Right cardiac atrium (tissue), 5 donors: ENCODE measurements around the gene TXNL4B. TPM values are rescaled to one million over a fixed set of nuclear protein-coding genes. Genes with fewer than 3 reads are reported as not detected.

Experiments
- ATAC-seq, 2 donors: fragments of 200-7000 bp; cut with Tn5 transposase; one replicate each; pipeline versions ENCODE4 v1.8.0 to v1.9.1; 2020; ENCODE audit warnings: moderate library complexity in 2 of 2, mild to moderate bottlenecking in 1 of 2
- DNase-seq, 3 donors: peaks; one replicate each; pipeline ENCODE4 v3.0.0-alpha.2; 2020
- H3K27ac ChIP-seq: one replicate; pipeline ENCODE4 v1.5.1; 2013; ENCODE audit warnings: mild to moderate bottlenecking, low read length, control low read depth, moderate library complexity
- H3K27me3 ChIP-seq: one replicate; pipeline ENCODE4 v1.6.1; 2013; ENCODE audit not compliant: control insufficient read depth, insufficient read depth
- H3K4me1 ChIP-seq: one replicate; pipeline ENCODE4 v1.6.1; 2013; ENCODE audit warnings: low read length; ENCODE audit not compliant: control insufficient read depth, insufficient read depth
- H3K4me3 ChIP-seq: one replicate; pipeline ENCODE4 v1.5.1; 2013; ENCODE audit warnings: low read length, control low read depth
- H3K9me3 ChIP-seq: one replicate; pipeline ENCODE4 v1.6.1; 2013; ENCODE audit warnings: low read length; ENCODE audit not compliant: control insufficient read depth
- WGBS: extraction: QIAGEN DNeasy Blood & Tissue Kit; methylation state at CpG from one replicate; pipeline ENCODE4 v1.1.7; 2013; 5-methylcytosine and 5-hydroxymethylcytosine counted together
- intact Hi-C, 4 donors: fragments of 100-400 bp; cut with DNase I; formaldehyde crosslinking; loops; one replicate each; pipeline versions ENCODE4 v1.11.0 to v1.14.0; 2022 to 2023
- polyA plus RNA-seq: library from polyadenylated mRNA; stranded (reverse); fragments of 200-250 nt; gene quantifications from one replicate; pipeline ENCODE4 v1.2.3, GENCODE V29; 2013
- total RNA-seq, 4 donors: library from RNA; stranded (reverse); fragmentation: NEBNext Ultra II Directional; extraction: Animal tissue kit (Norgen Biotek cat#: 25700); gene quantifications; one replicate each; pipeline ENCODE4 v1.2.1, GENCODE V29; 2021
- donor health status: healthy with polysubstance abuse.
- donor health status: DM: no; HTN: yes; CAD: no.
- donor health status: DM: no; HTN: no; CAD: no.
- donor health status: DM: no; HTN: yes; CAD: no; lungs with severe emphysema.
- donor health status: DM: yes; HTN: yes; CAD: no.

TXNL4B gene
- total and polyA plus RNA-seq, 5 donors: 4.5 to 7.9 (median 5.0) TPM

DNA sequence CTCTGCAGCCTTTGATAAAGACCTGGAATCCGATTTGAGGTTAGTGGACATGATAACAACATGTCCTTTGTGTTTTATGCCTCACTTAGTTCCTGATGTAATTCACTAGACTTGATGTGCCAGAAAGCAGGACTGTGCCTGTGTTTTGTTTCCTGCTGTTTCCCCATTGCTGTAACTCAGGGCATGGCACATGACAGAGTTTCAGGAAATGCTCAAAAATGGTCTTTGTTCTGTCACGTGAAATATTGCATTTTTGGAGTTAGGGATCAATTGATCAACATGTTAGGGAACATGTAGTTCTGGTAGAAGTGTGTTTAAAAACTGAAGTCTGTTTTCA, 33.0 kb upstream of the TXNL4B start:
- intact Hi-C loops: loop anchor here in 1 of 4 donors (10.0 kb wide), 1 partner anchor 1758 kb away; no protein-coding TSS in a partner anchor
- Histone ChIP-seq H3K27ac (no peak overlapping the region), H3K4me3 (no peak overlapping the region), H3K4me1 (no peaks in the 10 kb centered on the region), H3K9me3 (no peaks in the 10 kb centered on the region), H3K27me3 (no peaks in the 10 kb centered on the region)
- DNase-seq: no peak
- no peak for ATAC-seq
- WGBS: 43% methylated on average over 2 of the region's 2 CpGs

DNA sequence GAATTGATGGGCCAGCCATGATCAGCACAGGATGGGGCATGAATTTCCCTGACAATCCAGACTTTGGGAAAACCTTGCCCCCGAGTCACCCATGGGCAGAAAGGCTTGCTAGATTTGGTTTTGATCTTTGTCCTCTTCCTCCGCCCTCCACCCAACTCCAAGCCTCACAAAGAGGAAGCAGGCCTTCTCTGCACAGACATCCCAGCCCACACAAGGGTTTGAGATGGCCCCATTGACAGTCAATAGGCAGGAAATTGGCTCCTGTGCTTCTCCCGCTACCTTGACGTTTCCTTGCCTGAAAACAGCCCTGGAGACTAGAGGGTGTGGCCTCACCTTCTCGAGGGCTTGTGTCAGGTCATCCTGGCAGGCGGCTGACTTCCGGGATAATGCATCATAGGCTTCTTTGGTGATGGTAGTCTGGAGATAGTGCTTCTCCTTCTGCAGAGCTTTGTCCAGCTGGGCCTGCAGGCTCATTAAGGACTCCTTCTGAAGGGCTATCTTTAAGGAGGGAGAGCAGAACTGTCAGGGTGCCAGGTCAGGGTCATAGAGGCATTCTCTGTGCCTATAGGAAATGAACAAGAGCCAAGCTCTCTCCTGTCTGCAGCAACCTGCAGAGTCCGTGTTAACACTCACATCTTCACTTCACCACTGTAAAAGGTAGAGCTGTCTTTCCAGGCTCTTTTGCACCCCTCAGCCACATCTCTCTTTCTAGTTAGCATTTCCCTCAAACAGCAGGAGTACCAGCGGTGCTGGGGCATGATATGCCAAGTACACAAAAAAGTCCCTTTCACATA, 32.4 kb upstream of the TXNL4B start:
- H3K9me3 ChIP-seq: no peaks in the 10 kb centered on the region
- H3K4me1 ChIP-seq: no peaks in the 10 kb centered on the region
- no peak for DNase-seq
- no peak overlapping the region for H3K27ac ChIP-seq
- ATAC-seq: no peak
- intact Hi-C loops: loop anchor here in 1 of 4 donors (10.0 kb wide), 1 partner anchor 1759 kb away; no protein-coding TSS in a partner anchor
- no peak overlapping the region for H3K4me3 ChIP-seq
- 77% methylated on average over 9 of the region's 9 CpGs for WGBS
- no peaks in the 10 kb centered on the region for H3K27me3 ChIP-seq

DNA sequence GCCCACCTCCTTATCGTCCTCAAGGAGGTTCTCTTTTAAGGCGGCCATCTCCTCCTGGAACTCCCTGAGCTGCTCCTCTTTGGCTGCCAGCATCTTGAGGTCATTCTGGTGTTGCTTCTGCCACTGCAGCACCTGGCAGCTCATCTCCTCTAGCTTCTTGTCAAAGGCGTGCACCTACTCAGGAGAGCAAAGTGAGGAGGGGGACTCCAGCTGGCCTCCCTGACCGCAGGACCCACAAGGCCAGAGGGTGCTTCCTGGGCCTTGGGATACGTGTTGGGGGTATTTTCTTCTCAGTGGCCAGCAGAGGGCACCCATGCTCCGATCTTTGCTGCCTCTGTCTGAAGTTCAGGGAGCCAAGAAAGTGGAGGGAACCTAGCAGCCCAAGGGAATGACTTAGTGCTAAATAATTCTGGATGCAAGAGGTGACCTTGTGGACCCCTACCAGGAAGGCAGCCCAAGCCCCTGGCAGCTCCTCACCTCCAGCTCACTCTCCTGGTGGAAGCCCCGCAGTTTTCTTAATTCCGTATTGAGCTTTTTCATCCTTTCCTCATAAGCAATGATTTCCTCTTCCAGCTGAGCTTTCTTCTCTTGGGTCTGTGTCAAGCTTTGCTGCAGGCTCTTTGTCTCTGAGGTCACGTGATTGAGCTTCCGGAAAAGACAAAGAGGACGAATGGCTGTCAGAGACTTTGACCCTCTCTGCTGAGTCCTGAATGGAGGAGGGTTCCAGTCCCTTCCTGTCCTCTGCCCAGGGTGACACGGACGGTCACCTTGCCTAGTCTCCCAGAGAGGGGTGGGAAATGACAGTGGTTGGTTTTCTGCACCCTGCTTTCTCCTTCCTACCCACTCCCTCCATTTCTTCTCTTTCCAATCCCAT, 31.6 kb upstream of the TXNL4B start:
- H3K27me3 ChIP-seq: no peaks in the 10 kb centered on the region
- no peak overlapping the region for H3K27ac ChIP-seq
- H3K4me1 ChIP-seq: no peaks in the 10 kb centered on the region
- DNase-seq (peak; percentile 64 to 85 (median 79)), ATAC-seq (peak; percentile 76 to 79)
- H3K4me3 ChIP-seq: no peak overlapping the region
- WGBS: 29% methylated on average over 13 of the region's 13 CpGs
- intact Hi-C loops: loop anchor here in 1 of 4 donors (10.0 kb wide), 1 partner anchor 1760 kb away; no protein-coding TSS in a partner anchor
- H3K9me3 ChIP-seq: no peaks in the 10 kb centered on the region

GRCh38 chr16:72124148-72124547, 30.7 kb upstream of the TXNL4B start:
- Histone ChIP-seq H3K9me3 (no peaks in the 10 kb centered on the region), H3K27me3 (no peaks in the 10 kb centered on the region), H3K4me3 (no peak overlapping the region), H3K4me1 (no peaks in the 10 kb centered on the region), H3K27ac (no peak overlapping the region)
- WGBS: 97% methylated on average over 3 of the region's 3 CpGs
- intact Hi-C loops: loop anchor here in 1 of 4 donors (10.0 kb wide), 1 partner anchor 1761 kb away; no protein-coding TSS in a partner anchor
- DNase-seq: no peak
- no peak for ATAC-seq

DNA sequence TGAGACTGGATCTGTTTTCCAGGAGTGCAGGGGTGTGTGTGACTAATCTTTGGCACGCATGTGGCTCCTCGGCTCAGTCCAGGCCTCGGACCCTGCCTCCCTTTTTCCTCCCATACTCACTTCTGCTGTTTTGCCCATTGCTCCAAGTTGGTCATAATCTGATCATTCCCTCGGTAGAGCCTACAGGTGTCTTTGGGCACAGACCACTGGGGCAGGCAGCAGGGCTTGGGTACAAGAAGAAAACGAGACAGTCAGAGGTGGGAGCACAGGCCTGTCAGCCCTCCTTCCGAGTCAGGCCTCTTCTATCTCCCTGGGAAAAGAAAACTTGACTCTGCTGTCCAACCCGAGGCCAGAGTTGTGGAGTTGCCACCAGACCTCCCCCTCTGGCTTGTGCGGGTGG, 30.0 kb upstream of the TXNL4B start:
- Histone ChIP-seq H3K4me3 (no peak overlapping the region), H3K9me3 (no peaks in the 10 kb centered on the region), H3K27ac (no peak overlapping the region), H3K4me1 (no peaks in the 10 kb centered on the region), H3K27me3 (no peaks in the 10 kb centered on the region)
- ATAC-seq (no peak), DNase-seq (no peak)
- WGBS: 73% methylated on average over 8 of the region's 8 CpGs
- intact Hi-C loops: loop anchor here in 1 of 4 donors (10.0 kb wide), 1 partner anchor 1761 kb away; no protein-coding TSS in a partner anchor

- Histone ChIP-seq H3K4me1 (no peaks in the 10 kb centered on the region), H3K9me3 (no peaks in the 10 kb centered on the region), H3K27ac (no peak overlapping the region), H3K27me3 (no peaks in the 10 kb centered on the region), H3K4me3 (no peak overlapping the region)
- DNase-seq: no peak
- no peak for ATAC-seq
- intact Hi-C loops: loop anchor here in 1 of 4 donors (10.0 kb wide), 1 partner anchor 1762 kb away; no protein-coding TSS in a partner anchor
- WGBS: 86% methylated on average over 11 of the region's 11 CpGs
These were observed 29.5 kb upstream of the TXNL4B start for GRCh38 chr16:72122916-72123315.

DNA sequence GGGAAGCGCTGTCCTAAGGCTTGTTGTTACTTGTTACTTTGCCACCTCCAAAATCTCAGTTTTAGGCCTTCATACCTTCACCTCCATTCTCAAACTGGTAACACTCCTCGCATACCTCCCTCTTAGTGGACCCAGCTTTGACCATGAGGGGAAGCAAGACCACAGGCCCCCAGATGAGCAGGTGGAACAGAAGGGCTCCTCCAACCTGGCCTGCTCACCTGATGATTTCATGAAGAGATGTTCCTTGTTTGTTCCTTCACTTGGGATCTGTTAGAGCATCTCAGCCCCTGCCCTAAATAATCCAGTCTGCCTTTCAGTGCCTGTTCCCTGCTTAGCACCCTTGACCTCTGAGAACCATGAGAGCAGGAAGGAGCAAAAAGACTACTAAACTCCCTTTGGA, 28.9 kb upstream of the TXNL4B start:
- Histone ChIP-seq H3K9me3 (no peaks in the 10 kb centered on the region), H3K4me1 (no peaks in the 10 kb centered on the region), H3K4me3 (no peak overlapping the region), H3K27ac (no peak overlapping the region), H3K27me3 (no peaks in the 10 kb centered on the region)
- 95% methylated on average over 2 of the region's 2 CpGs for WGBS
- intact Hi-C loops: loop anchor here in 1 of 4 donors (10.0 kb wide), 1 partner anchor 1762 kb away; no protein-coding TSS in a partner anchor
- ATAC-seq (no peak), DNase-seq (no peak)

- intact Hi-C loops: loop anchor here in 1 of 4 donors (10.0 kb wide), 1 partner anchor 1765 kb away; no protein-coding TSS in a partner anchor
- no peak overlapping the region for H3K4me3 ChIP-seq
- DNase-seq (no peak), ATAC-seq (no peak)
- H3K27me3 ChIP-seq: no peaks in the 10 kb centered on the region
- H3K9me3 ChIP-seq: no peaks in the 10 kb centered on the region
- H3K27ac ChIP-seq: no peak overlapping the region
- WGBS: 84% methylated on average over 5 of the region's 5 CpGs
- H3K4me1 ChIP-seq: no peaks in the 10 kb centered on the region
These were observed 26.6 kb upstream of the TXNL4B start for GRCh38 chr16:72120026-72120425.

DNA sequence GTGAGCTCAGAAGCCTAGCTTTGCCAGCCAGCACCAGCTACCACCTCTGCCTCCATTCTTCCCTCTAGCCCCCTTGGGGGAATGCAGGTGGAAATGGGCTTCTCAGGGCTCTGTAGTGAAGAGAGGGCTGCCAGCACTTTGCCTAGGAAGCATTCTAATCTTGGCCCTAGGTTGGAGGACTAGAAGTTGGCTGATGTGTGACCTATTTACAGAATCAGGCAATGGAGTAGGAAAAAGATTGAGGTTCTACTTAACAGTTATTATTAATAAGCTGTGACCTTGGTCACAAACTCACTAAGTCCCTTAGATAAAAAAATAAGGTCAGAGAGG, 20.2 kb upstream of the TXNL4B start:
- Histone ChIP-seq H3K27me3 (no peaks in the 10 kb centered on the region), H3K4me1 (no peaks in the 10 kb centered on the region), H3K9me3 (no peaks in the 10 kb centered on the region), H3K4me3 (no peak overlapping the region), H3K27ac (no peak overlapping the region)
- DNase-seq (no peak), ATAC-seq (peak; percentile 8 to 17)
- intact Hi-C loops: no loop called here

GRCh38 chr16:72112906-72113615, 19.6 kb upstream of the TXNL4B start:
- Histone ChIP-seq H3K27ac (no peak overlapping the region), H3K4me3 (no peak overlapping the region), H3K9me3 (no peaks in the 10 kb centered on the region), H3K27me3 (no peaks in the 10 kb centered on the region), H3K4me1 (no peaks in the 10 kb centered on the region)
- ATAC-seq (peak in 1 of 2 donors; percentile 16), DNase-seq (no peak)
- WGBS: 93% methylated on average over 7 of the region's 7 CpGs
- intact Hi-C loops: no loop called here
